Inferior parietal cortex (tissue), 1 donor: ENCODE results near the gene GALNT1.

Source experiments
- DNase-seq: peaks from one replicate; pipeline ENCODE4 v3.0.0-alpha.2; 2016; ENCODE audit errors: extremely low spot score

GALNT1 gene

GRCh38 chr18:35618289-35618688 lies 36.7 kb downstream of the GALNT1 start:
- DNase-seq, result no peak

- peak; percentile 17 for DNase-seq
Observed at GRCh38 chr18:35618696-35619095, 37.2 kb downstream of the GALNT1 start.

GRCh38 chr18:35619464-35619863 lies 37.9 kb downstream of the GALNT1 start:
- DNase-seq, result peak; percentile 55

- no peak for DNase-seq
Observed at GRCh38 chr18:35619941-35620340, 38.4 kb downstream of the GALNT1 start.

GRCh38 chr18:35620765-35621164 lies 39.2 kb downstream of the GALNT1 start:
- DNase-seq, result no peak

- no peak for DNase-seq
Observed at GRCh38 chr18:35623255-35623654, 41.7 kb downstream of the GALNT1 start.

- DNase-seq, result no peak
Observed at GRCh38 chr18:35624146-35624545, 42.6 kb downstream of the GALNT1 start.

- DNase-seq, result no peak
Observed at GRCh38 chr18:35625232-35625631, 43.7 kb downstream of the GALNT1 start.

GRCh38 chr18:35633761-35634160 lies 52.2 kb downstream of the GALNT1 start:
- DNase-seq, result no peak

GRCh38 chr18:35634323-35634722 lies 52.8 kb downstream of the GALNT1 start:
- no peak for DNase-seq

- DNase-seq, result no peak
Observed at GRCh38 chr18:35635170-35635569, 53.6 kb downstream of the GALNT1 start.

- no peak for DNase-seq
Observed at GRCh38 chr18:35637227-35637626, 55.7 kb downstream of the GALNT1 start.

GRCh38 chr18:35639296-35639695 lies 57.8 kb downstream of the GALNT1 start:
- DNase-seq, result no peak

- DNase-seq, result no peak
Observed at GRCh38 chr18:35641467-35641866, 59.9 kb downstream of the GALNT1 start.

- DNase-seq, result no peak
Observed at GRCh38 chr18:35641916-35642315, 60.4 kb downstream of the GALNT1 start.

GRCh38 chr18:35642802-35643201 lies 61.3 kb downstream of the GALNT1 start:
- DNase-seq, result no peak

- no peak for DNase-seq
Observed at GRCh38 chr18:35646449-35646848, 64.9 kb downstream of the GALNT1 start.

GRCh38 chr18:35653392-35654135 lies 72.0 kb downstream of the GALNT1 start:
- DNase-seq, result no peak

GRCh38 chr18:35658112-35658511 lies 76.6 kb downstream of the GALNT1 start:
- no peak for DNase-seq

- no peak for DNase-seq
Observed at GRCh38 chr18:35661483-35662146, 80.1 kb downstream of the GALNT1 start.

- no peak for DNase-seq
Observed at GRCh38 chr18:35662293-35663062, 80.9 kb downstream of the GALNT1 start.

- DNase-seq, result no peak
Observed at GRCh38 chr18:35671966-35672603, 90.5 kb downstream of the GALNT1 start.
